Fibroblast of upper back skin (primary cell): Measurements from ENCODE around the gene STAT6.

ENCODE experiments used
- DNase-seq: peaks from one replicate; pipeline ENCODE4 v3.0.0-alpha.2; 2013

The STAT6 gene

DNA sequence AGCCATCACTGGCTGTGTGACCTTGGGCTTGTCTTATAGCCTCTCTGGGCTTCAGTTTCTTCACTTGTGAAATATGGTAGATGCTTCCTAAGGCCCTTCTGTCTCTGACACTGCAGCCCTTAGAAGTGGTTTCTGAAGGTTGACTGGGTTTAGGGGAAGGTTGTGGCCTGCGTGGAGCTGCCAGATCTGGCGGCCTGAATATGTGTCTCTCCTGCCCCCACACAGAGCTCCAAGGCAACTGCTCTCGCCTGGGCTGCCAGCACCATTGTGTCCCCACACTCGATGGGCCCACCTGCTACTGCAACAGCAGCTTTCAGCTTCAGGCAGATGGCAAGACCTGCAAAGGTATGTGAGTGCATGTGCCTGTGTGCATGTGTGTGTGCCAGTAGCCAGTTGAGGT, 32.3 kb upstream of the STAT6 start:
- no peak for DNase-seq

DNA sequence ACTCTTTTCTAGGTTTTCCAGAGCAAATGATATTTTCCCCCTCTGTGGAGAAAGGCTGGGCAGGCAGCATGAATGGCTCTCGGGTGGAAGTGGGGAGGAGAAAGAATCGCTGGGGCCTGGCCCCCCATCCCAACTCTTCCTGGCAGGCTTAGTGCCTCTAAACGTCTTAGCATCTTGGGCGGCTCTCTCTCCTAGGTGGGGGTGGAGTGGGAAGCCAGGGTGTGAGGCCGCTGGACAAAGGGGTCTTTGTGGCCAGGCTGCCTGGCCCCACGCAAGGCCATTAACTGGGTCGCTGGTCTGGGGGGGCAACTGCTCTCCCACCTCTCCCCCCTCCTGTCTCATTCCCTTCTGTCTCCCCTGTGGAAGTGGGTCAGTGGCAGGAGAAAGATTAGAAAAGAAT, 31.6 kb upstream of the STAT6 start:
- no peak for DNase-seq

DNA sequence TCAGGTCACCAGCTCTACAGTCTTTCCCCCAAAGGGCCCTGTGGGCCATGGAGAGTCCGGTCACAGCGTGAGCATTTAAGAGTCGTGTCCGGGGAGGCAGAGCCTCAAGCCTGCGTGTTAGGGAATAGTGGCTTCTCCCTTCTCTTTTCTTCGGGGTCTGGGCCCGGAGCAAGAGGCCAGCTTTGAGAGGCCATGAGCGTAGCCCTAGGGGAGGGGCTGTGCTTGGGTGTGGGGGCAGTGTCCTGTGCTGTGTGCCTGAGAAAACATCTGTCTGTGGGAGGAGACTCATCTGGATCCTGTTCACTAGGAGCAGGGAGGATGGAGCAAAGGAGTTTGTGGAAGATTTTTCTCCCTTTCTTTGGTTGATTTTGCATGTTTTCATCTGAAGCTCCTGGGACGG, 31.0 kb upstream of the STAT6 start:
- no peak for DNase-seq

DNA sequence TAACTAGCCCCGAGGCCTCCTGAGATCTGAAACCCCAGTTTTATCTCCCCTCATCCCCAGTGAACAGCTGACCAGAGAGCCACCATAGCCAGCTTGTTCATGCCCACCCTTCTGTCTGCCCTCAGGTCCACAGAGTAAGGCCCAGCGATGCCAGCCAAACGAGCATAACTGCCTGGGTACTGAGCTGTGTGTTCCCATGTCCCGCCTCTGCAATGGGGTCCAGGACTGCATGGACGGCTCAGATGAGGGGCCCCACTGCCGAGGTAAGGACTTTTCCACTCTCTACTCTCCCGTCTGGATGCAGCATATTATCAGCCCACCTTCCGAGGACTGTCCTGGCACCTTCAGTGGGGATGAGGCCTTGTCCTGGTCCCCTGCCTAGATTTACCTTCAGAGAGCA, 30.1 kb upstream of the STAT6 start:
- no peak for DNase-seq

DNA sequence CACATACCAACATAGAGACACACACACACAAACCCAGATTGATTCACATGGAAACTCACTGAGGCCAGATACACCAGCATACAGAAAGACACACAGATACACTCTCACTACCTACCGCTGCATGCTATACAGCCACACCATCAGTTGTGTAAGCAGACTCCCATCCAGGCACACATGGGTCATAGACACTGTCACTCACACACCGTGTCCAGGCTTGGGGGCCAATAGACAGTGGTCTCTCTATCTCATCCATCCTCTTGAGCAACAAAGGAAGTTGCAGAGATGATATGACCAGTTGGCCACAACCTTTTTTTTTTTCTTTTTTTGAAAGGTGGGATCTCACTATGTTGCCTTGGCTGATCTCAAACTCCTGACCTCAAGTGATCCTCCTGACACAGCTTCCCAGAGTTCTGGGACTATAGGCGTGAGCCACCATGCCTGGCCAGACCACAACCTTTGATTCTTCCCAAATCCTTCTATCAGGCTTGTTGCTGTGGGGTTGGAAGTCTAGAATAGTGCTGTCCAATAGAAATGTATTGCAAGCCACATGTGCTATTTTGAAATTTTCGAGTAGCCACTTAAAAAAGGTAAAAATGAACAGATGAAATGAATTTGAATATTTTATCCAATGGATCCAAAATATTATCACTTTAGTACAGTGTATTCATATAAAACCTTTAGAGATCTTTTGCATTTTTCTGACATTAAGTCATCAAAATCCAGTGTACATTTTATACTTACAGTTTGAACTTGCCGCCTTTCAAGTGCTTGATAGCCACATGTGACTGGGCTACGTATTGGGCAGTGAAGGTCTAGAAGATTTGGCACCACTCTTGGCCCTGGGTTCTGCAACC, 28.9 kb upstream of the STAT6 start:
- DNase-seq: peak; percentile 54

- DNase-seq: peak; percentile 23
Observed at GRCh38 chr12:57138526-57139272, 27.5 kb upstream of the STAT6 start.

DNA sequence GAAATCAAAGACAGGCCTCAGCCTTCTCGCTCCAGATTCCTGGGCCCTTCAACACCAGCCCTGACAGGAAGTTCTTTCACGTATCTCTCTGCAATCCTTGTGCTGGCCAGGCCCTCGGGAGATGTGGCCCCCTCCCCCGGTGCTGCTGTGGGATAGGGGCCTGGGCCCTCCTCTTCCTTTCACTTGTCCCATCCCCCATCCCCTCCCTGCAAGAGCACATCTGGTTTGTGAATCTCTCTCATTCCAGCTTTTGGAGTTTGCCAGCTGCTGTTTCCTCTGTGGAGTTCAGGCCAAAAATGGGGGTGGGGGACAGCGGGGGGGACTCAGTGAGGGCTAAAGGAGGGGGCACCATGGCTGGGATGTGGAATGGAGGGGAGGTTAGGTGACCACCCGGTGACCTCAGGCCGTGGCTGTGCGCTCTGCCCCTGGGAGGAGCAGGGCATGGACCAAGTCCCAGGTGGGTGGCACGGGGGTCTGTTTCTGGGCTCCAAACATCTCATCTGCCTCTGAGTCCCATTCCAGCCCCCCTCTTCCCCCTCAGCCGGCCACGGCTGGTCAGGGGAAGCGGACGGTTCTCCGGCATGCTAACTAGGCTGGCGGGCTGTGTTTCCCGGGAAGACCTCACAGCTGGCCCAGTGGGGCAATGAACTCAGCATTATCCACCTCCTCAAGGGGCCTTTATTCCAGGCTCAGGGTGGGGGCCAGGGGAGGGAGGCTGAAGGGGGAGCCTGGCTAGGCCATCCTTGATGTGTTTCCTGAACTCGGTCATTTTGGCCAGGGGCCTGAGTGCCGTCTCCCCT, 24.6 kb upstream of the STAT6 start:
- DNase-seq: peak; percentile 86

- no peak for DNase-seq
Observed at GRCh38 chr12:57134949-57135348, 23.8 kb upstream of the STAT6 start.

GRCh38 chr12:57133916-57134315, 22.8 kb upstream of the STAT6 start:
- DNase-seq: no peak

GRCh38 chr12:57133013-57133569, 21.9 kb upstream of the STAT6 start:
- DNase-seq: peak; percentile 89

- peak; percentile 40 for DNase-seq
Observed at GRCh38 chr12:57131896-57132744, 21.0 kb upstream of the STAT6 start.

DNA sequence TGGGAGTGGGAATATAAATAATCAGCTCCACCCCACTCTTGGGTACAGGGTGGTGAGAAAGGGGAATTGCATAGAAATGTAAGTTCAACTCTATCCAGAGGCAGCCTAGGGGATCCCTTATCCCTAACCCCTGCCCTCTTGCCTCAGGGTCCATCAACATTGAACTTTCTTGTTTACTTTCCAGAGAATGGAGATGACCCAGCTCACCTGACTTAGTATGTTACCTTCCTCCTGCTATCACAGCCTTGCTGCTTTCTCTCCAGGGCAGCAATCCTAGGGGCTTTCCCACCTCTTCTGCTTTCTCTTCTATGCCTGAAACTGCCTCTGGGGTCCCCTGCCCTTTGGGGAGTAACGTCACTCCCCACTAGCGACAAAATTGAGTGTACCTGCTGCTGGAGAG, 19.8 kb upstream of the STAT6 start:
- DNase-seq: no peak

GRCh38 chr12:57129889-57130288, 18.7 kb upstream of the STAT6 start:
- peak; percentile 35 for DNase-seq

- DNase-seq: peak; percentile 37
Observed at GRCh38 chr12:57129321-57129842, 18.2 kb upstream of the STAT6 start.

DNA sequence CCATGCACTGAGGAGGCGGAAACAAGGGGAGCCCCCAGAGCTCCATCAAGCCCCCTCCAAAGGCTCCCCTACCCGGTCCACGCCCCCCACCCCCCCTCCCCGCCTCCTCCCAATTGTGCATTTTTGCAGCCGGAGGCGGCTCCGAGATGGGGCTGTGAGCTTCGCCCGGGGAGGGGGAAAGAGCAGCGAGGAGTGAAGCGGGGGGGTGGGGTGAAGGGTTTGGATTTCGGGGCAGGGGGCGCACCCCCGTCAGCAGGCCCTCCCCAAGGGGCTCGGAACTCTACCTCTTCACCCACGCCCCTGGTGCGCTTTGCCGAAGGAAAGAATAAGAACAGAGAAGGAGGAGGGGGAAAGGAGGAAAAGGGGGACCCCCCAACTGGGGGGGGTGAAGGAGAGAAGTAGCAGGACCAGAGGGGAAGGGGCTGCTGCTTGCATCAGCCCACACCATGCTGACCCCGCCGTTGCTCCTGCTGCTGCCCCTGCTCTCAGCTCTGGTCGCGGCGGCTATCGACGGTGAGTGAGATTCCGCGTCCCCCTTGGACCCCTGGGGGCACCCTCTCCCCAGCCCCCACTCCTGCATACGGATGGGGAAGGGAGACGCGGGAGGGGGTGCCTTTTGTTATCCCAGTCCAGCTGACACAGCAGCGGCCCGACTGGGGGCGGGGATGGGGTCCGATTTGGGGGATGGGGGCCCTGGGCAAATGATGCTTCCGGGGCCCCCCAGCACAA, 17.5 kb upstream of the STAT6 start:
- no peak for DNase-seq

GRCh38 chr12:57127726-57128518, 16.8 kb upstream of the STAT6 start, which contains the start of gene LRP1:
Gene LRP1 (plus strand): TSS chr12:57128483. CDS start chr12:57128965, 482 bp downstream.
- DNase-seq: peak; percentile 86

DNA sequence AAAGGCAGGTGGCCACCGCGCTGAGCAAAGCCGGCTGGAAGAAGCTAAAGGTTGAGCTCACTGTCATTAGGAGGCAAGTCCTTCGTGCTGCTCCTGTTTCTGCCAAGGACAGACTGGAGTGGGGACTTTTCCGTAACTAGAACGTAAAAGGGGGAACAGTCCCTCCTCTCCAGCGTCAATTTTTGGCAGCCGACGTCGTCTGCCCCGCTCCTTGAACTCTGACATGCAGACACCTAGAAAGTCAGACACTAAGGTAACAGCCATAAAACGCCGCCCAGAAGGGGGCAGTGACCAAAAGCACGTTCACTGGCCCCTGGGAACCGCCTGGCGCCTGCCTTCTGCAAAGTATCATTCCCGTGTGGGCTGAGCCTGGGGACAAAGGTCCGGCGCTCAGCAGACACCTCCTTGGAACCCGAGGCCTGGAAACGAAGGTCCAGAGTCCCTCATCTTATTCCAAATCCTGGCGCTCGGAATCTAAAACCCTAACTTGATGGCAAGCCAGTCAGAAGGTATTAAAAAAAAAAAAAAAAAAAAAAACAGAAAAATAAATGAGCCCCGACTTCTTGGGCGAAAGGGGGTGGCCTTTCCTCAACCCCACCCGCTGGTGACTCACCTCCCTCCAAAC, 16.1 kb upstream of the STAT6 start:
- DNase-seq: no peak

- no peak for DNase-seq
Observed at GRCh38 chr12:57126561-57126960, 15.4 kb upstream of the STAT6 start.

GRCh38 chr12:57126061-57126460, 14.9 kb upstream of the STAT6 start:
- no peak for DNase-seq
